ENCODE data around the gene TMEM151A. TPM values are rescaled to one million over a fixed set of nuclear protein-coding genes. Genes with fewer than 3 reads are reported as not detected.
"Not testable (repeated sequence)": the region's sequence is repeated elsewhere in the genome, so short reads cannot be mapped to it uniquely, and the experiment has no call there.

TMEM151A gene
- total RNA-seq, 1 experiment from 2014 or later = not detected

DNA sequence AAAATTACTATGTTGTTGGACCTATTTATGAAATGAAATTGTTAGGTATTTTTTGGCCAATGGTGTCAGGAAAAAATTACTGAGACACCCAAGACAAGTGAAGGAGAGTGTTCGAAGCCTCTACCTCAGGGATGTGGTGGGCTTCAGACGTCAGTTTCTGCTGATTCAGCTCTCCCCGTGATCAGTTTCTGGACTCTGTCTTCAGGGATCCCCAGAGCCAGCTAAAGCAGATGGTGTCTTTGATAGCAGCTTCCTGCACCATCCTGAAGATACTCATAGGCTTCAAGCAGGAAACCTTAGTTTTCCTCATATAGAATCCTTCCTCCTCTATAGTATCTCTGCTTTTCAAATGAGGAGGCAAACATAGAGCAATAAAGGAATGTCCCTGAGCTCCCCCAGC, 17.8 kb downstream of the TMEM151A start:
- ATAC-seq = no peak
- Histone ChIP-seq H3K27ac (ENCODE audit: low read length) (no peak overlapping the region), H3K36me3 (ENCODE audit: low read depth, low read length) (no peaks in the 10 kb centered on the region), H3K27me3 (ENCODE audit: low read length) (no peaks in the 10 kb centered on the region), H3F3A (ENCODE audit: low read length, unreplicated experiment) (no peaks in the 10 kb centered on the region), H3K4me2 (ENCODE audit: low read length) (no peak overlapping the region), H3K4me3 (ENCODE audit: low read length) (no peak overlapping the region), H3K4me1 (ENCODE audit: insufficient read depth, low read length) (peaks cover 5% of the 10 kb centered on the region), H3K9me3 (ENCODE audit: low read length) (no peaks in the 10 kb centered on the region), H3K79me2 (ENCODE audit: low read length) (no peaks in the 10 kb centered on the region), H3K9ac (ENCODE audit: low read length) (no peak overlapping the region), H3K9me2 (replicated peaks; ENCODE audit: low read length) (no peaks in the 10 kb centered on the region), H2AFZ (ENCODE audit: low read length) (no peak overlapping the region), H4K20me1 (ENCODE audit: low read length) (no peaks in the 10 kb centered on the region)
- POLR2A ChIA-PET (ENCODE audit: unreplicated experiment) = no interaction called here
- intact Hi-C loops (cut with micrococcal nuclease) = no loop called here
- TF ChIP-seq, protein P1, sequence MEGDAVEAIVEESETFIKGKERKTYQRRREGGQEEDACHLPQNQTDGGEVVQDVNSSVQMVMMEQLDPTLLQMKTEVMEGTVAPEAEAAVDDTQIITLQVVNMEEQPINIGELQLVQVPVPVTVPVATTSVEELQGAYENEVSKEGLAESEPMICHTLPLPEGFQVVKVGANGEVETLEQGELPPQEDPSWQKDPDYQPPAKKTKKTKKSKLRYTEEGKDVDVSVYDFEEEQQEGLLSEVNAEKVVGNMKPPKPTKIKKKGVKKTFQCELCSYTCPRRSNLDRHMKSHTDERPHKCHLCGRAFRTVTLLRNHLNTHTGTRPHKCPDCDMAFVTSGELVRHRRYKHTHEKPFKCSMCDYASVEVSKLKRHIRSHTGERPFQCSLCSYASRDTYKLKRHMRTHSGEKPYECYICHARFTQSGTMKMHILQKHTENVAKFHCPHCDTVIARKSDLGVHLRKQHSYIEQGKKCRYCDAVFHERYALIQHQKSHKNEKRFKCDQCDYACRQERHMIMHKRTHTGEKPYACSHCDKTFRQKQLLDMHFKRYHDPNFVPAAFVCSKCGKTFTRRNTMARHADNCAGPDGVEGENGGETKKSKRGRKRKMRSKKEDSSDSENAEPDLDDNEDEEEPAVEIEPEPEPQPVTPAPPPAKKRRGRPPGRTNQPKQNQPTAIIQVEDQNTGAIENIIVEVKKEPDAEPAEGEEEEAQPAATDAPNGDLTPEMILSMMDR (conservative IDR thresholded peaks at IDR 0.05; ENCODE audit: low read depth, low read length) = no peak
- no peak for DNase-seq
- no TSS peak for BruUV-seq (replicated peaks)
- CTCF ChIA-PET = no interaction called here

DNA sequence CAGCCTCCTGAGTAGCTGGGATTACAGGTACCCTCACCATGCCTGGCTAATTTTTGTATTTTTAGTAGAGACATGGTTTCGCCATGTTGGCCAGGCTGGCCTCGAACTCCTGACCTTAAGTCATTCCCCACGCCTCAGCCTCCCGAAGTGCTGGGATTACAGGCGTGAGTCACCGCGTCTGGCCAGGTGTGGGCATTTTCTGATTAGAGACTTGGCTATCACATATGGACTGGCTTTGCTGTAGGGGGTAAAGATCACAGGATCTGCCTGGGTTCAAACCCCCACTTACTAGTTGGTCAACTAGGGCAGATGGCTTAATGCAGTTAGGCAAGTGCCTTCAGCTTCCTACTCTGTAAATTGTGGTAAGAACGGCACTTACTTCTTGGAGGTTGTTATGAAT, 18.6 kb downstream of the TMEM151A start:
- H3K36me3 ChIP-seq (ENCODE audit: low read depth, low read length) = no peaks in the 10 kb centered on the region
- H3K27me3 ChIP-seq (ENCODE audit: low read length) = no peaks in the 10 kb centered on the region
- no peak overlapping the region for H3K9ac ChIP-seq (ENCODE audit: low read length)
- no peak overlapping the region for H3K4me3 ChIP-seq (ENCODE audit: low read length)
- no peaks in the 10 kb centered on the region for H3F3A ChIP-seq (ENCODE audit: low read length, unreplicated experiment)
- no peaks in the 10 kb centered on the region for H3K9me2 ChIP-seq (replicated peaks; ENCODE audit: low read length)
- no peaks in the 10 kb centered on the region for H4K20me1 ChIP-seq (ENCODE audit: low read length)
- DNase-seq (no peak), ATAC-seq (no peak)
- no peak overlapping the region for H3K4me2 ChIP-seq (ENCODE audit: low read length)
- no peaks in the 10 kb centered on the region for H3K9me3 ChIP-seq (ENCODE audit: low read length)
- TF ChIP-seq EZH2 (IDR thresholded peaks at IDR 0.05; ENCODE audit: low read length, unreplicated experiment) = no peak
- TF ChIP-seq EZH2phosphoT487 (IDR thresholded peaks at IDR 0.05; ENCODE audit: borderline replicate concordance, low read length) = no peak
- TF ChIP-seq, protein P1 (conservative IDR thresholded peaks at IDR 0.05; ENCODE audit: low read depth, low read length) = no peak
- no peaks in the 10 kb centered on the region for H3K79me2 ChIP-seq (ENCODE audit: low read length)
- intact Hi-C loops (cut with micrococcal nuclease) = no loop called here
- H2AFZ ChIP-seq (ENCODE audit: low read length) = no peak overlapping the region
- peaks cover 5% of the 10 kb centered on the region for H3K4me1 ChIP-seq (ENCODE audit: insufficient read depth, low read length)
- no peak overlapping the region for H3K27ac ChIP-seq (ENCODE audit: low read length)
- no TSS peak for BruUV-seq (replicated peaks)
- ChIA-PET CTCF (no interaction called here), POLR2A (ENCODE audit: unreplicated experiment) (no interaction called here)

DNA sequence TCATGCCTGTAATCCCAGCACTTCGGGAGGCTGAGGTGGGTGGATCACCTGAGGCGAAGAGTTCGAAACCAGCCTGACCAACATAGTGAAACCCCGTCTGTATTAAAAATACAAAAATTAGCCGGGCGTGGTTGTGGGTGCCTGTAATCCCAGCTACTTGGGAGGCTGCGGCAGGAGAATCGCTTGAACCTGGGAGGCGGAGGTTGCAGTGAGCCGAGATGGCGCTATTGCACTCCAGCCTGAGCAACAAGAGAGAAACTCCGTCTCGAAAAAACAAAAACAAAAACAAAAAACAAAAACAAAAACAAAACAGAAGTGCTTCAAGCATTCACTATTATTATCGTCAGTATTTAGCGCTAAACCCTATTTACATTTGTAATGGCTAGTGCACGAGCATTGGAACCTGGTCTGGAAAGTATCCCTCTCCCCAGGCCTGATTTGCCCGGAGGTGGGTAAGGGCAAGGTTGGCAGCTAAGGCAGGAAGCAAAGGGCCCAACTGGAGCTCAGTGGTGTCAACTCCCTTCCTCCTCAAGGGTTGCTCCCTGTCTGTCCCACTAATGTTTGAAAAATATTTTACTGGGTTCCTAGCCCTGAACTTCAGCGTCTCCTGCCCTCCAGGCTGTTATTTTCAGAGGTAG, 19.2 kb downstream of the TMEM151A start:
- H3K4me1 ChIP-seq (ENCODE audit: insufficient read depth, low read length); H2AFZ ChIP-seq (ENCODE audit: low read length); H4K20me1 ChIP-seq (ENCODE audit: low read length); H3K36me3 ChIP-seq (ENCODE audit: low read depth, low read length); POLR2A ChIA-PET (ENCODE audit: unreplicated experiment); H3K9me3 ChIP-seq (ENCODE audit: low read length); H3F3A ChIP-seq (ENCODE audit: low read length, unreplicated experiment); H3K79me2 ChIP-seq (ENCODE audit: low read length); intact Hi-C loops (cut with micrococcal nuclease); H3K4me3 ChIP-seq (ENCODE audit: low read length); H3K4me2 ChIP-seq (ENCODE audit: low read length); ATAC-seq; H3K27me3 ChIP-seq (ENCODE audit: low read length); BruUV-seq (replicated peaks); H3K9me2 ChIP-seq (replicated peaks; ENCODE audit: low read length); H3K9ac ChIP-seq (ENCODE audit: low read length); DNase-seq; H3K27ac ChIP-seq (ENCODE audit: low read length): not testable (repeated sequence)
- CTCF ChIA-PET = interaction anchor here (0.5 to 2.3 kb wide), 7 partner anchors 16 to 368 kb away, joined by 3 to 21 read pairs (median 4); partner anchors contain the start of gene RIN1

All from PC-3 (cell line).